MCF 10A (cell line): Measurements from ENCODE around the gene TNPO3. TPM values are rescaled to one million over a fixed set of nuclear protein-coding genes. Genes with fewer than 3 reads are reported as not detected.

Source experiments
- BruUV-seq: library from RNA; stranded (reverse); fragments of 400-500 nt; replicated peaks from 2 replicates; lab custom pipeline; 2021; lab: Mats Ljungman, UMichigan
- CTCF ChIA-PET: fragments of 300-600 bp; sonication (Branson Sonifier 250); formaldehyde crosslinking; extraction: SDS; loops from one replicate; lab custom pipeline; 2021; ENCODE audit warnings: antibody characterized with exemption, inconsistent platforms; lab: Yijun Ruan, JAX
- POLR2A ChIA-PET: fragments of 300-600, 350-650 bp; sonication (Branson Sonifier 250); formaldehyde crosslinking; extraction: SDS; loops from one replicate; lab custom pipeline; 2020; ENCODE audit warnings: antibody characterized with exemption, inconsistent platforms; lab: Yijun Ruan, JAX
- DNase-seq: peaks from one replicate; pipeline ENCODE4 v3.0.0-alpha.2; 2018; ENCODE audit not compliant: unreplicated experiment
- H3K27ac Mint-ChIP-seq: one replicate; pipeline ENCODE4 v1.8.0; 2022; ENCODE audit warnings: mild to moderate bottlenecking, low read depth, mixed read lengths; ENCODE audit not compliant: unreplicated experiment
- H3K27me3 Mint-ChIP-seq: one replicate; pipeline ENCODE4 v1.8.0; 2022; ENCODE audit warnings: mixed read lengths; ENCODE audit not compliant: insufficient read depth, unreplicated experiment
- H3K36me3 Mint-ChIP-seq: one replicate; pipeline ENCODE4 v1.8.0; 2022; ENCODE audit warnings: mild to moderate bottlenecking, moderate library complexity, mixed read lengths; ENCODE audit not compliant: insufficient read depth, unreplicated experiment
- H3K4me1 Mint-ChIP-seq: one replicate; pipeline ENCODE4 v1.8.0; 2022; ENCODE audit warnings: mixed read lengths; ENCODE audit not compliant: insufficient read depth, unreplicated experiment
- H3K4me3 Mint-ChIP-seq: one replicate; pipeline ENCODE4 v1.8.0; 2022; ENCODE audit warnings: mild to moderate bottlenecking, moderate library complexity, mixed read lengths; ENCODE audit not compliant: unreplicated experiment
- H3K9me3 Mint-ChIP-seq: one replicate; pipeline ENCODE4 v1.8.0; 2022; ENCODE audit warnings: mixed read lengths; ENCODE audit not compliant: unreplicated experiment
- intact Hi-C: fragments of 100-400 bp; cut with micrococcal nuclease; formaldehyde crosslinking; loops from 2 replicates; pipeline ENCODE4 v1.14.1; 2022
- total RNA-seq: library from RNA; stranded (reverse); gene quantifications from 2 replicates; pipeline ENCODE4 v1.2.3, GENCODE V29; 2022
- TF ChIP-seq, protein P1 (sequence below): fragments of 200-600 bp; IDR thresholded peaks from one replicate; pipeline ENCODE4 v1.8.0; 2022; ENCODE audit warnings: antibody characterized with exemption, mild to moderate bottlenecking; ENCODE audit not compliant: unreplicated experiment

Gene TNPO3
- total RNA-seq, 1 experiment from 2014 or later: 42.3 TPM

DNA sequence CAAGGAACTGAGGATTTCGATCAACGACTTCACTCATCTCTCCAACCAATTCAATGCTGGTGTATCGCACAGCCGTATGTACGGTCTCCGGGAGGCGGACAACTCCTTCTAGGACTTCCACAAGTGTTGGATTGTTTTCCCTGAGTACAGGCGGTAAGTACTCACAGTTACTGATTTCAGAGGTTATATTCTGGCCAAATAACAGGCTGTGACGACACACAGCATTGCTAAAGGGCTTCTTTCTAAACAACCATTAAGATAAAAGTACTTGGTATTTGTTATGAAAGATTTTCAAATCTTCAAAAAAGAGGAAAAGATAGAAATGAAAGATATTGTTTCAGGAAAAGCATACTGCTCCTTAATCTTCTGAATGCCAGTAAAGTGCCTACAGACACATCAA is 65.0 kb downstream of the TNPO3 start:
- ChIA-PET CTCF (interaction anchor here (0.7 kb wide), 1 partner anchor 86 kb away, joined by 3 read pairs; no protein-coding TSS in a partner anchor), POLR2A (interaction anchor here (1.3 kb wide), 1 partner anchor 28 kb away, joined by 3 read pairs; no protein-coding TSS in a partner anchor)
- DNase-seq: no peak
- intact Hi-C loops: no loop called here
- Mint-ChIP-seq H3K9me3 (no peaks in the 10 kb centered on the region), H3K27me3 (no peaks in the 10 kb centered on the region), H3K4me3 (no peak overlapping the region), H3K27ac (no peak overlapping the region), H3K4me1 (no peaks in the 10 kb centered on the region), H3K36me3 (peaks cover 58% of the 10 kb centered on the region)
- TF ChIP-seq, protein P1, sequence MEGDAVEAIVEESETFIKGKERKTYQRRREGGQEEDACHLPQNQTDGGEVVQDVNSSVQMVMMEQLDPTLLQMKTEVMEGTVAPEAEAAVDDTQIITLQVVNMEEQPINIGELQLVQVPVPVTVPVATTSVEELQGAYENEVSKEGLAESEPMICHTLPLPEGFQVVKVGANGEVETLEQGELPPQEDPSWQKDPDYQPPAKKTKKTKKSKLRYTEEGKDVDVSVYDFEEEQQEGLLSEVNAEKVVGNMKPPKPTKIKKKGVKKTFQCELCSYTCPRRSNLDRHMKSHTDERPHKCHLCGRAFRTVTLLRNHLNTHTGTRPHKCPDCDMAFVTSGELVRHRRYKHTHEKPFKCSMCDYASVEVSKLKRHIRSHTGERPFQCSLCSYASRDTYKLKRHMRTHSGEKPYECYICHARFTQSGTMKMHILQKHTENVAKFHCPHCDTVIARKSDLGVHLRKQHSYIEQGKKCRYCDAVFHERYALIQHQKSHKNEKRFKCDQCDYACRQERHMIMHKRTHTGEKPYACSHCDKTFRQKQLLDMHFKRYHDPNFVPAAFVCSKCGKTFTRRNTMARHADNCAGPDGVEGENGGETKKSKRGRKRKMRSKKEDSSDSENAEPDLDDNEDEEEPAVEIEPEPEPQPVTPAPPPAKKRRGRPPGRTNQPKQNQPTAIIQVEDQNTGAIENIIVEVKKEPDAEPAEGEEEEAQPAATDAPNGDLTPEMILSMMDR: no peak
- no TSS peak for BruUV-seq

DNA sequence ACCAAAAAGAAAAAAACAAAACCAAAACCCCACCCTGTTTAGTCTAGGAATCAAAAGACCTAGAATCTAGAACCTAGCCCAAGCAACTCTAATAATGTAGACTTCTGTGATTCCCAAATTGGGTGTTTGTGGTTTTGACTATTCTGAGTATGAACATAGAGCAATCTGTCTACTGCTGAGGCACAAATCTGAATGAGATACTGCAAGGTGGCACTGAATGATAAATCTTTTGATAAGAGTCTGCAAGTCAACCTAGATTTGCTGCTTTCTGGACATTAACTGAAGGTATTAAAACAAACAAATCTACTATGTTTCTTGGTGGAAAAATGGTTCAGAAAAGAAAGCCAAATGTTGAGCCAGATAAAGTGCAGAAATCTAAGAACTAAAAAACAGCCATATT is 66.5 kb downstream of the TNPO3 start:
- H3K36me3 Mint-ChIP-seq: peaks cover 68% of the 10 kb centered on the region
- no peak overlapping the region for H3K27ac Mint-ChIP-seq
- no peak for DNase-seq
- TF ChIP-seq, protein P1: no peak
- no peak overlapping the region for H3K4me3 Mint-ChIP-seq
- ChIA-PET POLR2A (no interaction called here), CTCF (interaction anchor here (0.7 kb wide), 1 partner anchor 258 kb away, joined by 3 read pairs; no protein-coding TSS in a partner anchor)
- intact Hi-C loops: no loop called here
- no peaks in the 10 kb centered on the region for H3K27me3 Mint-ChIP-seq
- H3K4me1 Mint-ChIP-seq: no peaks in the 10 kb centered on the region
- no TSS peak for BruUV-seq
- no peaks in the 10 kb centered on the region for H3K9me3 Mint-ChIP-seq

DNA sequence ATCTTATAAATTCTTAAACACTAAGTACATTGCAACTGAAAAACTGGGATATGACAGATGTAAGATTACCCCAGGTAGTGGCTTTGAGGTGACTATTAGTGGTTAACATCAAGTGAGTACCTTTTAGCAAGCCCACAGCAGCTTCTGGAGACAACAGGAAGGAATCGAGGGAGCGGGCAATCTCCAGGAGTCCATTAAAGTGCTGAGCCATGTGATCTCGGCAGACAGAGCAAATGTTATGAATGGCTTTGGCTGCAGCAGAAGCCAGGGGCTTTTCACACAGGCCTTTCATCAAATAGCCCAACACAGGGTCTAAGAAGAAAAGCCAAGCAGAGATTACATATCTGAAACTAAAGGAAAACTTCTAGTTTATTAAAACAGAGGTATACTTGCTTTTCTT is 68.3 kb downstream of the TNPO3 start:
- DNase-seq: no peak
- BruUV-seq: no TSS peak
- no peaks in the 10 kb centered on the region for H3K27me3 Mint-ChIP-seq
- POLR2A ChIA-PET: interaction anchor here (1.2 to 1.4 kb wide), 2 partner anchors 20 kb away, joined by 4 to 5 read pairs; no protein-coding TSS in a partner anchor
- no peak overlapping the region for H3K4me3 Mint-ChIP-seq
- H3K4me1 Mint-ChIP-seq: no peaks in the 10 kb centered on the region
- intact Hi-C loops: no loop called here
- CTCF ChIA-PET: no interaction called here
- TF ChIP-seq, protein P1: no peak
- H3K9me3 Mint-ChIP-seq: no peaks in the 10 kb centered on the region
- peak overlapping the region; percentile 37 for H3K27ac Mint-ChIP-seq
- H3K36me3 Mint-ChIP-seq: peaks cover 79% of the 10 kb centered on the region

DNA sequence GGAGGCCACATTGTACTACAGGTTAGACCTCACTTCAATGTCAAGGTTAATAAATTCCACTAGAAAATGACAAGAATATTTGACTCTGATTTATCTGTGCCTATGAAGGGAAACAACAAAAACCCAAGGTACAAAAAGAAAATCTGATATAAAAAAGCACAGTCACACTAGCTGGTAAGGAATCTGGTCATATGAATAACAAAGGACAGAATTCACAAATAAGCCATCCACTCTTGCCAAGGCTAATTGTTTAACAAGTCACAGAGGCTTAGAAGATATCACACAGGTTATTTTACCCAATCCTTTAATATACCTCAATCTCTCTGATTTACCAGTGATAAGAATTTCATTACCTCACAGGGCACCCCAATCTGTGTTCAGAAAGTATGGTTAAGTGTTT is 69.3 kb downstream of the TNPO3 start:
- Mint-ChIP-seq H3K27ac (no peak overlapping the region), H3K27me3 (no peaks in the 10 kb centered on the region), H3K9me3 (no peaks in the 10 kb centered on the region), H3K4me1 (no peaks in the 10 kb centered on the region), H3K36me3 (peaks cover 77% of the 10 kb centered on the region), H3K4me3 (no peak overlapping the region)
- TF ChIP-seq, protein P1: no peak
- CTCF ChIA-PET: interaction anchor here (0.5 kb wide), 1 partner anchor 101 kb away, joined by 3 read pairs; no protein-coding TSS in a partner anchor
- POLR2A ChIA-PET: interaction anchor here (1.1 kb wide), 1 partner anchor 69 kb away, joined by 3 read pairs; the partner anchor contains the start of gene TNPO3
- intact Hi-C loops: no loop called here
- DNase-seq: no peak
- BruUV-seq: no TSS peak
